Tibial nerve (tissue), 3 donors: Measurements from ENCODE around the gene CAB39L.

Experiments used
- CTCF ChIP-seq, 5 experiments: fragments of 200-600 bp in 3 of 5; fragments of 450-650 bp in 2 of 5; sonication (generic) in 3 of 5; IDR thresholded peaks; one replicate each; pipeline ENCODE4 v1.5.1; 2016 to 2019; ENCODE audit warnings: antibody characterized with exemption in 5 of 5, mild to moderate bottlenecking in 3 of 5, moderate library complexity in 2 of 5
- POLR2A ChIP-seq, 2 donors: fragments of 450-650 bp; IDR thresholded peaks; one replicate each; pipeline ENCODE4 v1.6.1; 2017; ENCODE audit warnings: antibody characterized with exemption in 2 of 2, mild to moderate bottlenecking in 2 of 2, moderate library complexity in 2 of 2

DNA sequence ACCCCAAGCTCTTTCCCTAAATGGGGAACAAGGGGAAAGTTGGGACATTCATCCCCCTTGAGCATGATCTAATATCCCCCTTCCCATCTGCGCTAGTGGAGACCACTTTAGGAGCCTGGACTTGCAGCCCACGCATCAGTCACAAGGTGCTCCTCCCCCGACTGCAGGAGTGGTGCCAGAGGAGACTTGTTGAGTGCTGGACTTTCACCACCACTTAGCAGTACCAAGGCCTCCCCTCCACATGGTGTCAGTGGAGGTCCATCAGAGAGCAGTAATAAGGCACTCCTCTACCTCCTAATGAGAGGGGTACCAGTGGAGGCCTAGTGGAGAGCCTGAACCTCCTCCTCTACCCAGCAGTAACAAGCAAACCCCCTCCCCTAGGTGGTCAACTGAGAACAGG, 22.5 kb downstream of the CAB39L start:
- no peak for TF ChIP-seq POLR2A (IDR thresholded peaks at IDR 0.05)
- no peak for TF ChIP-seq CTCF (IDR thresholded peaks at IDR 0.05)
